IPS-18a (cell line): ENCODE results near the gene TNIK.

Experiments used
- H3K27ac ChIP-seq: one replicate; pipeline ENCODE4 v1.5.1; 2013; ENCODE audit warnings: low read length
- H3K27me3 ChIP-seq: one replicate; pipeline ENCODE4 v1.6.1; 2013; ENCODE audit warnings: mild to moderate bottlenecking, low read length; ENCODE audit not compliant: control insufficient read depth, insufficient read depth
- H3K36me3 ChIP-seq: one replicate; pipeline ENCODE4 v1.6.1; 2013; ENCODE audit warnings: low read depth, low read length; ENCODE audit not compliant: control insufficient read depth
- H3K4me1 ChIP-seq: one replicate; pipeline ENCODE4 v1.6.1; 2013; ENCODE audit warnings: low read depth, low read length; ENCODE audit not compliant: control insufficient read depth
- H3K4me3 ChIP-seq: one replicate; pipeline ENCODE4 v1.5.1; 2013; ENCODE audit warnings: low read length
- H3K9ac ChIP-seq: one replicate; pipeline ENCODE4 v1.6.1; 2013; ENCODE audit warnings: mild to moderate bottlenecking, low read length, moderate library complexity
- H3K9me3 ChIP-seq: one replicate; pipeline ENCODE4 v1.6.1; 2013; ENCODE audit warnings: low read depth, low read length; ENCODE audit not compliant: control insufficient read depth

The TNIK gene

GRCh38 chr3:171240504-171240835 lies 219.7 kb downstream of the TNIK start:
- Histone ChIP-seq H3K9ac (no peak overlapping the region), H3K4me3 (no peak overlapping the region), H3K27me3 (no peaks in the 10 kb centered on the region), H3K36me3 (no peaks in the 10 kb centered on the region), H3K27ac (no peak overlapping the region), H3K9me3 (no peaks in the 10 kb centered on the region), H3K4me1 (peaks cover 10% of the 10 kb centered on the region)

GRCh38 chr3:171239757-171240503 lies 220.3 kb downstream of the TNIK start:
- H3K9ac ChIP-seq: no peak overlapping the region
- no peak overlapping the region for H3K27ac ChIP-seq
- H3K36me3 ChIP-seq: no peaks in the 10 kb centered on the region

GRCh38 chr3:171237009-171237385 lies 223.2 kb downstream of the TNIK start:
- H3K36me3 ChIP-seq: no peaks in the 10 kb centered on the region
- H3K9ac ChIP-seq: no peak overlapping the region
- no peak overlapping the region for H3K4me3 ChIP-seq
- peaks cover 10% of the 10 kb centered on the region for H3K4me1 ChIP-seq
- H3K27ac ChIP-seq: no peak overlapping the region
- no peaks in the 10 kb centered on the region for H3K27me3 ChIP-seq
- no peaks in the 10 kb centered on the region for H3K9me3 ChIP-seq

More at GRCh38 chr3:171239757-171240503, 220.3 kb downstream of the TNIK start:
- Histone ChIP-seq H3K4me1 (peaks cover 10% of the 10 kb centered on the region), H3K9me3 (no peaks in the 10 kb centered on the region), H3K4me3 (no peak overlapping the region), H3K27me3 (no peaks in the 10 kb centered on the region)

- H3K4me3 ChIP-seq: no peak overlapping the region
- no peaks in the 10 kb centered on the region for H3K36me3 ChIP-seq
- peaks cover 10% of the 10 kb centered on the region for H3K4me1 ChIP-seq
- H3K9ac ChIP-seq: no peak overlapping the region
- H3K27me3 ChIP-seq: no peaks in the 10 kb centered on the region
- H3K9me3 ChIP-seq: no peaks in the 10 kb centered on the region
- H3K27ac ChIP-seq: no peak overlapping the region
Measured at GRCh38 chr3:171236265-171237008, 223.8 kb downstream of the TNIK start.

- Histone ChIP-seq H3K27ac (no peak overlapping the region), H3K27me3 (no peaks in the 10 kb centered on the region), H3K4me3 (no peak overlapping the region), H3K9me3 (no peaks in the 10 kb centered on the region), H3K9ac (no peak overlapping the region), H3K36me3 (no peaks in the 10 kb centered on the region), H3K4me1 (peaks cover 6% of the 10 kb centered on the region)
Measured at GRCh38 chr3:171234298-171235010, 225.8 kb downstream of the TNIK start.

GRCh38 chr3:171231361-171231760 lies 228.8 kb downstream of the TNIK start:
- no peaks in the 10 kb centered on the region for H3K36me3 ChIP-seq
- no peak overlapping the region for H3K4me3 ChIP-seq

GRCh38 chr3:171230865-171231264 lies 229.3 kb downstream of the TNIK start:
- Histone ChIP-seq H3K4me3 (no peak overlapping the region), H3K27ac (no peak overlapping the region), H3K9me3 (no peaks in the 10 kb centered on the region), H3K27me3 (no peaks in the 10 kb centered on the region), H3K36me3 (no peaks in the 10 kb centered on the region), H3K9ac (no peak overlapping the region), H3K4me1 (peaks cover under 1% of the 10 kb centered on the region)

More at GRCh38 chr3:171231361-171231760, 228.8 kb downstream of the TNIK start:
- H3K27ac ChIP-seq: no peak overlapping the region
- H3K9ac ChIP-seq: no peak overlapping the region
- H3K27me3 ChIP-seq: no peaks in the 10 kb centered on the region
- H3K9me3 ChIP-seq: no peaks in the 10 kb centered on the region
- peaks cover 5% of the 10 kb centered on the region for H3K4me1 ChIP-seq

- Histone ChIP-seq H3K9ac (no peak overlapping the region), H3K27ac (no peak overlapping the region), H3K9me3 (no peaks in the 10 kb centered on the region), H3K36me3 (no peaks in the 10 kb centered on the region), H3K27me3 (no peaks in the 10 kb centered on the region), H3K4me3 (no peak overlapping the region), H3K4me1 (no peaks in the 10 kb centered on the region)
Measured at GRCh38 chr3:171229173-171229572, 231.0 kb downstream of the TNIK start.

GRCh38 chr3:171228240-171228639 lies 232.0 kb downstream of the TNIK start:
- H3K27me3 ChIP-seq: no peaks in the 10 kb centered on the region
- no peak overlapping the region for H3K4me3 ChIP-seq
- no peak overlapping the region for H3K9ac ChIP-seq
- H3K9me3 ChIP-seq: no peaks in the 10 kb centered on the region
- no peak overlapping the region for H3K27ac ChIP-seq
- no peaks in the 10 kb centered on the region for H3K4me1 ChIP-seq
- no peaks in the 10 kb centered on the region for H3K36me3 ChIP-seq

- no peaks in the 10 kb centered on the region for H3K4me1 ChIP-seq
- H3K4me3 ChIP-seq: no peak overlapping the region
- no peak overlapping the region for H3K9ac ChIP-seq
- no peaks in the 10 kb centered on the region for H3K36me3 ChIP-seq
- no peaks in the 10 kb centered on the region for H3K9me3 ChIP-seq
- H3K27ac ChIP-seq: no peak overlapping the region
- H3K27me3 ChIP-seq: no peaks in the 10 kb centered on the region
Measured at GRCh38 chr3:171227828-171228227, 232.4 kb downstream of the TNIK start.

- no peaks in the 10 kb centered on the region for H3K9me3 ChIP-seq
- H3K36me3 ChIP-seq: no peaks in the 10 kb centered on the region
- H3K4me1 ChIP-seq: no peaks in the 10 kb centered on the region
- H3K9ac ChIP-seq: no peak overlapping the region
- no peaks in the 10 kb centered on the region for H3K27me3 ChIP-seq
- H3K27ac ChIP-seq: no peak overlapping the region
- H3K4me3 ChIP-seq: no peak overlapping the region
Measured at GRCh38 chr3:171227359-171227758, 232.8 kb downstream of the TNIK start.
